GM18508 (cell line): ENCODE results near the gene CAMTA1.

ENCODE experiments used
- ATAC-seq: cut with Tn5 transposase; IDR thresholded peaks from one replicate; pipeline ENCODE4 v1.9.1; 2021; ENCODE audit warnings: moderate number of reproducible peaks; ENCODE audit not compliant: insufficient read depth, unreplicated experiment

CAMTA1 gene

GRCh38 chr1:7196036-7196911, 411.0 kb downstream of the CAMTA1 start:
- ATAC-seq = no peak

GRCh38 chr1:7198664-7199063, 413.4 kb downstream of the CAMTA1 start:
- no peak for ATAC-seq

- ATAC-seq = no peak
Measured at GRCh38 chr1:7199077-7199779, 414.0 kb downstream of the CAMTA1 start.

DNA sequence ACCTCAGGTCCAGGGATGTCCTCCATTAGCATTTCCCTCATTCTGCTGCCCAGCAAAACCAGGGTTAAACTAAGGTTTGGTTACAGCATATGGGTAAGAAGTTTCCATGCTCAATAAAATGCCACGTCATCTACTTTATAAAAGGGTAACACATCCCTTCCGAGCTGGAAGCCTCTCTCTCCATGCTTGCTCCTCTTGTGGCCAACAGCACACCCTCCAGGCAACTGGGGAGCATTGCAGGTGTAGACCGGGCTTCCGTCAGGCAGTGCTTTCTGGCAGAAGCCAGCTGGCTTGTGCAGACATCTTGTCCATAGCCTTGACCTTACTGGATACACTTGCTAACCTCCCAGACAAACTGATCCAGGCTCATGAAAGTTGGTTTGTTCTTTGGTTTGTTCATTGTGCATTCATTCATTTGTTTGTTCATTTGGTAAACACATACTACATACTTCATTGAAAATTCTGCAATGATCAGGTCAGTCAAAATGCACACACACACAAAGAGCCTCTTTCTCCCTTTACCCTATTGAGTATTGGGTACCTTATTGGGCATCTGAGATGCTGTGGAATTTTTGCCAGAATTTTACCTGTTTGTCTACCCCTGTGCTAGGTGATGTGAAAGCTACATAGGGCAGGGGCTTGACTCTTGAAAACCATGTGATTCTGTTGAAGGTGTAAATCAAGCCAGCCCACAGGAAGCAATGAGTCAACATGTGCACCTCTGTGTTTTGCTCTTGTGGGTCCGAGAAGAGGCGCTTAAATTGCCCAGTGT, 422.8 kb downstream of the CAMTA1 start:
- no peak for ATAC-seq

GRCh38 chr1:7208647-7209180, 423.5 kb downstream of the CAMTA1 start:
- no peak for ATAC-seq

DNA sequence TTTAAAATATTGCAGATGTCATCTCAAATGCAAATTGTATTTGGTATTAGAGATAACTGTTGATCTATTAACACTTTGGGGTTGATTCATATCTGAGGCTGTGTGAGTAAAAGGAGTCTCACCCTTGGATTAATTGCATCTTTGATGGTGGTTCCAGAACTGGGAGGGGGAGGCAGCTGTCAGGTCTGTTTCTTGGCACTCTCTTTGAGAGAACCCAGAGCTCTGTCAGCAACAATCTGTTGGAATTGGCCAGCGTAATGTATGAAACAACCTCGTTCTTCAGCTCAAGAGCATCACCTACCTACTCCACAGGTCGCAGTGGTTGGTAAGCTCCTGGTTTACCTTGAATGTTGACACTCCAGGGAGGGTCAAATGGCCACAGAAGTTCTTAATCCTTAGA, 424.1 kb downstream of the CAMTA1 start:
- no peak for ATAC-seq

DNA sequence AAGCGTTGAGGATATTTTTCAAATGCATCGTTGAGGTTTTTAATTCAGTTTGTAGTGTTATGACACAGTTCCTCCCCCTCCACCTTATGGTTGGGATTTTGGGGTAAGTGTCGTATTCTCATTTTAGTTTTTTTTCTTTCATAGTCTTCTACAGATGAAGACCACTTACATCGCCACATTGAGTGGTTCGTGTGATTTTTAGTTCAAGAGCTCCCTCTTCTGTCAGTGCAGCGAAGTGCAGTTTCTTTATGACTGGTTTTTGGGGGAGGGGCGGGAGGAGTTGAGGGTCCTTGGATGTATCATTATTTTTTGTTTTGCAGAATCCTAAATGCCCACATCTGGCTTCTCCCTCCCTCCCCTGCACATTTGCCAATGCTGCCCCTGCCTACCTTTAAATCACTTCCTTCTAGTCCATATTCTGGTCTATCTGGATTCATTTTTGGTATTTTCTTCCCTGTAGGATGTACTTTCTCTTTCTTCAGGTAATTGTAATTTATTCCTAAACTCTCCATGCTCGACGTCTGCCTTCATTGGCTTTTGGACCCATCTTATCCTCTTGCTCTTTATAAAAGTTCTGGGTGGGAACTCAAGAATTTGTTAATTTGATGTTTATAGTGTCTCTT, 433.1 kb downstream of the CAMTA1 start:
- no peak for ATAC-seq

GRCh38 chr1:7219031-7219430, 433.8 kb downstream of the CAMTA1 start:
- ATAC-seq = no peak

- no peak for ATAC-seq
Measured at GRCh38 chr1:7220007-7220406, 434.8 kb downstream of the CAMTA1 start.

DNA sequence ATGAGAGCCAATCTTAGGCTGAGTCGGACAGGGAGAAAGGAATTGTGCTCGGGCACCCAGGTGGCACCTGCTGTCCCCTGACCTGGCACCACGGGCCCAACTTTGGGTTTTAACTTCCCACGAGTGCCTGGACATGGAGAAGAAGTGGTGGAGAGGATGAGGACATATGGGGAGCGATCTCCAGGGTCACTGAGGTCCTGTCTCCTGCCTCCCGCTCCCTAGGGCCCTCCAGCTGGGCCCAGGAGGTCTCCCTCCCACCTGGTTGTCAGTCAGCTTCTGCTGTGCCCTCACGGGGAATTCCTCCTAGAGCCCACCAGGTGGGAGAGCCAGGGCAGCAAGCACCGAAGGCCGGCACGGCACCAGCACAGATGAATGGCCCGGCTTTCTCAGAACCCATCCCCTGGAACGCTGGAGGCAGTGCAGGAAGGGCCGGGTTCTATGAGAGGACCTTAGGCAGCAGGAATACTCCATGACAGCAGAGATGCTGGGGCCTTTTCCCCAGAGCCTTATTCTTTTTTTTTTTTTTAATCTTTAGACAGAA, 435.5 kb downstream of the CAMTA1 start:
- no peak for ATAC-seq

DNA sequence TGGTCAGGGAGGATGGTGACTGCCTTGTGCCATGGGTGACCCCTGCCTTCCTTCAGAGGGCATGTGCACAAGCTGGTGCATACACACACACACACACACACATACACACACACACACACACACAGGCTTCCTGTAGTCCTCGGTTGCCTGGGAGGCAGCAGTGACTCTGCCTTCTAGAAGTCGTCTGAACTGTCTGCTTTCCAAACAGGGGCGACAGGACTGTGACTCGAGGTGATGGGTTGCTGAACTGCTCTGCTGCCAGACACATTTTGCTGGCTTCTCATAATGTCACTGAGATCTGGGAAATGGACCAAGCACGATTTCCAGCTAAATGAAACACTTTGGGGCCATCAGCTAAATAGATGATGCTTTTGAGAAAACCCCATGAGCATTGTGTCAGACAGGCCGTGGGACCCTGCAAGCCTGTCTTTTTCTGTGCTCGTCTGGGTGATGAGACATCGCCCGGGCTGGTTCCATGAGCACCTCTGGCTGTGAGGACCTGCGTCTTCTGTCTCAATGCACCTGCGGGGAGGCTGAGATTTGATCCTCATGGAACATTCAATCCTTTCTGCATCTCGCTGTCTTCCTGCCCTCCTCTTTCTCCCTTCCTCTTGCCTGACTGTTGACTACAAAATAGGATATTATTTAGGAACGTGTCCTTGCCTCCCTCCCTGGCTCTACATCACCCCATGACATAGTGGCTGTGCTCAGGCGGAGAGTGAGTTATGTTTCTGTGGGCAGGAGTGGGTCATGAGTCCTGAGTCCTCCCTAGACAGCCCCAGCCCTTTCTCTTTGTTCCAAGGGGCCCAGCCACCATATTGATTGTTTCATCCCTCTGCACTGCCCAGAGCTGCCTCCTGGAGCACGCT, 436.8 kb downstream of the CAMTA1 start:
- no peak for ATAC-seq

DNA sequence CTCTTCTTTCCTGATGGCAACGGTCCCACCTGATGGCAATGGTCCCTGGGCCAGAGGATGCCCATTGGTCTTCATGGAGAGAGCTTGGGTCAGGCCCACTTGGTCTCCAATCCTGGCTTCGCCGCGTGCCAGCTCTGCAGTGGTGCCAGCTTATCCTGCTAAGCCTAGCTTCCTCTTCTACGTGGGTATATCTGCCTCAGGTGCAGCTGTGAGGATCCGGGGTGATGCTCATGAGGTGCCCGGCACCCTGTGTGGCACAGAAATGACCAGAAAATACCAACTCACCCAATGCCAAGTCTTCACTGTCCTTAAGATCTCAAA, 437.4 kb downstream of the CAMTA1 start:
- ATAC-seq = no peak

DNA sequence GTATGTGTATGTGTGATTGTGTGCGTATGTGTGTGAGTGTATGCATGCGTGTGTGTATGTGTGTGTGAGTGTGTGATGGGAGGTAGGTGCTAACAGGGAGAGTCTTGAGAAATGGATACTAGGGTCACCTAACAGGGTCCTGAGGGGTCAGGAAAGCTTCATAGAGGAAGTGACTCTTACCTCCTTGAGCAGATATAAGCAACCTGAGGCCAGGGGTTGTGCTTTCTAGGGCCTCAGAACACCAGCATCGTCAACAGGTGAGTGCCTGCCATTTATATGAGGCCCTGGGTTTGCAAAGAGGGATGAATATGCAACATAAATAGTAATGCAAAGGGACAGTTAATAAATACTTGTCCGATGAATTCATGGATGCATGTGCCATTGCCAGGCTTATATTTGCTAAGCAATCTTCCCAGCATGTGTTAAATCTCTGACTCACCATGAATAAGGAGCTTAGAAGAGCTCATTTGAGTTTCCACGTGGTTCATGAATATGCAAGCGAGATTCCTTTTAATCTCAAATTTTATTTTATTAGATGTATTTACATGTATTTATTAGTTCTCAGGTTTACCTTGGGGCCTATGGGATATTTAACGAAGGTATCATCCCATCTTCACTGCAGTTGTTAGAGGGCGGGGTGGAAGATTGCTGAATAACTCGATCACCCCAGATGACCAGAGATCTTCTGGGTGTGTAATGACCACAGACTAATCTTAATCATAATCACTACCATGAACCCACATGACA, 438.3 kb downstream of the CAMTA1 start:
- no peak for ATAC-seq

- no peak for ATAC-seq
Measured at GRCh38 chr1:7224081-7224534, 438.9 kb downstream of the CAMTA1 start.

- no peak for ATAC-seq
Measured at GRCh38 chr1:7224644-7225043, 439.4 kb downstream of the CAMTA1 start.

DNA sequence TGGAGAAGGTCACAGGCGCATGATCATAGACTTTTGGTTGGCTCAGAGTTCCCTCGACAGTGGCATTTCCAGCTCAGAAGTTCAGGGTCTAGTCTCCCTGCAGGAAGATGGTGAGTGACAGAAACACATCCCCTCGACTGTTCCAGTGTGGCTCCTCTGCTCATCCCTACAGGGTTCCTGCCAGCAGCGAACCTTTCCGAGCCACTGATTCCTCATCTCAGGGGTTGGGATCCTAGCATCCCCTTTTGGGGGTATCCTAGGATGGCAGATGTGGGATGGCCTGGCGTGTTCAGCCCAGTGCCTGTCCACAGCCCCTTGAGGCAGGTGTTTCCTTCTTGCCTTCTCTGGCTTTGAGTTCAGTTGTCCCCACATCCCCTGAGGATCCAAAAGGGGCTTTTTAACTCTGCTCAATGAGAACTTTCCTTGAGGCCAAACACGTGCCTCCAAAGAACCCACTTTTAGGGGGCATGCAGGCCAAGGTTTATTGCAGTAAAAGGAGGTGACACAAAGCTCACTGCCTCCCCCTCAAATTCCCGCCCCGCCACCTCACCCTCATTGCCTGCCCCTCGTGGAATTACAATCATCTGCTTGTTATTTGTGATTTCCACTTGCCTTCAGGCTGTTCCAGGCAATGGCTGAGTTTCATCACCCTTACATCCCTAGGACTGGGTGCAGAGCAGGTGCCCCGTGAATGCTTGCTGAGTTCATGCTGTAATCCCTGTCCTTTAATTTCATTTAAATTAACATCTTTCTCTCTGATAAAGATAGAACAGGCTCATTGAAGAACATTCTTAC, 440.7 kb downstream of the CAMTA1 start:
- no peak for ATAC-seq

GRCh38 chr1:7227654-7228053, 442.4 kb downstream of the CAMTA1 start:
- ATAC-seq = no peak
